Motor neuron (in vitro differentiated cells): ENCODE results near the gene MSX1. TPM values are rescaled to one million over a fixed set of nuclear protein-coding genes. Genes with fewer than 3 reads are reported as not detected.

Source experiments
- ATAC-seq, 8 experiments: fragments of 200-7000 bp; cut with Tn5 transposase; replicated peaks in 6 of 8; 2 replicates each; pipeline ENCODE4 v1.8.0; 2021; ENCODE audit warnings: mild to moderate bottlenecking in 8 of 8, moderate library complexity in 8 of 8
- H3K27ac ChIP-seq, 2 donors: fragments of 250-450 bp; sonication (Bioruptor Pico); 2 replicates each; pipeline ENCODE4 v1.9.0; 2021; ENCODE audit warnings: antibody characterized with exemption in 2 of 2, mild to moderate bottlenecking in 2 of 2, moderate library complexity in 1 of 2
- H3K4me1 ChIP-seq, 2 donors: fragments of 250-450 bp; sonication (Bioruptor Pico); replicated peaks in 1 of 2; 2 replicates each; pipeline ENCODE4 v1.6.1; 2021; ENCODE audit warnings: antibody characterized with exemption in 2 of 2, mild to moderate bottlenecking in 2 of 2, moderate library complexity in 1 of 2
- H3K4me3 ChIP-seq, 5 donors: fragments of 250-450 bp; sonication (Bioruptor Pico); 2 replicates each; pipeline ENCODE4 v1.9.0; 2021; ENCODE audit warnings: antibody characterized with exemption in 5 of 5, mild to moderate bottlenecking in 5 of 5, moderate library complexity in 4 of 5
- WGBS, 10 experiments: fragments of 450-650 bp; shearing (Covaris generic); methylation state at CpG; one replicate each; pipeline ENCODE4 v1.0.0; 2022; 5-methylcytosine and 5-hydroxymethylcytosine counted together
- in situ Hi-C, 9 experiments: fragments of 400-800 bp; cut with MboI; loops; one replicate each; pipeline ENCODE4 v1.15.0; 2021; ENCODE audit warnings: low sequenced_read_pairs in 9 of 9, low pct_unique_long_range_greater_than_20kb in 2 of 9; ENCODE audit not compliant: unreplicated experiment in 9 of 9
- total RNA-seq, 8 experiments: library from RNA; unstranded; fragments of 300-600 nt; gene quantifications; 2 replicates each; pipeline versions ENCODE4 v1.2.3 to v1.2.4, GENCODE V29; 2022

Gene MSX1
- total RNA-seq, 8 experiments from 2014 or later = 1.1 to 52.3 (median 5.0) TPM

- ATAC-seq = peak in 3 of 8 experiments; percentile 16 to 36 (median 24)
- no peak overlapping the region for H3K27ac ChIP-seq
- 0 to 25% (median 10%) methylated on average over 2 to 28 of the region's 40 CpGs; no CpG with 5 or more reads in 4 of the 10 experiments for WGBS, 10 experiments
- peaks cover 2 to 27% of the 10 kb centered on the region in 2 donors for H3K4me1 ChIP-seq
- in situ Hi-C loops = loop anchor here in 1 of 9 experiments (25.0 kb wide), 2 partner anchors 183 to 383 kb away; no protein-coding TSS in a partner anchor
- H3K4me3 ChIP-seq = no peak overlapping the region
These were observed 10.5 kb downstream of the MSX1 start for GRCh38 chr4:4869731-4870571.

- in situ Hi-C loops = loop anchor here in 1 of 9 experiments (25.0 kb wide), 2 partner anchors 183 to 383 kb away; no protein-coding TSS in a partner anchor
- no peak for ATAC-seq
- Histone ChIP-seq H3K4me3 (no peak overlapping the region), H3K4me1 (peaks cover 0 to 24% of the 10 kb centered on the region in 2 donors), H3K27ac (no peak overlapping the region)
- 0 to 64% (median 20%) methylated on average over 2 to 15 of the region's 26 CpGs; no CpG with 5 or more reads in 1 of the 10 experiments for WGBS, 10 experiments
These were observed 11.2 kb downstream of the MSX1 start for GRCh38 chr4:4870576-4871241.

DNA sequence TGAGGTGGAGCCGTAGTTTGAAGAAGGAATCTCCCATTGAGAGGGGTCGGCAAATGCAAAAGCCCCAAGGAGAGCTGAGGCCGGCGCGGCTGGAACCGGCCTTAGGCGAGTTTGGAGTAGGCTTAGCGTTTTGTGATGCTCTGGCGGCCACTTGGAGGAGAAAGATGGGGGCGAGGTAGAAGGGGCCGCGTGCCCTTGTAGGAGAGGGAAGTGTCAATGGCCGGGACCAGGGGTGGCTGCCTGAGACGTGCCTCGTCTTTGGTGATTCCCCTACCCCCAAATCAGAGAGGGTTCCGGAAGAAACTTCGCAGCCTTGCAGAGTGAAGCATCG lies 11.7 kb downstream of the MSX1 start:
- peaks cover 0 to 19% of the 10 kb centered on the region in 2 donors for H3K4me1 ChIP-seq
- no peak for ATAC-seq
- H3K4me3 ChIP-seq = no peak overlapping the region
- WGBS, 10 experiments = 0 to 20% (median 10%) methylated on average over 2 to 11 of the region's 18 CpGs; no CpG with 5 or more reads in 4 of the 10 experiments
- H3K27ac ChIP-seq = no peak overlapping the region
- in situ Hi-C loops = loop anchor here in 1 of 9 experiments (25.0 kb wide), 2 partner anchors 184 to 384 kb away; no protein-coding TSS in a partner anchor

GRCh38 chr4:4871573-4872313 lies 12.3 kb downstream of the MSX1 start:
- Histone ChIP-seq H3K4me1 (peaks cover 0 to 16% of the 10 kb centered on the region in 2 donors), H3K4me3 (no peak overlapping the region), H3K27ac (no peak overlapping the region)
- in situ Hi-C loops = loop anchor here in 1 of 9 experiments (25.0 kb wide), 2 partner anchors 184 to 384 kb away; no protein-coding TSS in a partner anchor
- WGBS, 10 experiments = 0 to 40% (median 10%) methylated on average over 3 to 16 of the region's 46 CpGs; no CpG with 5 or more reads in 3 of the 10 experiments
- ATAC-seq = peak in 3 of 8 experiments; percentile 34 to 62 (median 40)

GRCh38 chr4:4872314-4872903 lies 12.9 kb downstream of the MSX1 start:
- peaks cover 0 to 10% of the 10 kb centered on the region in 2 donors for H3K4me1 ChIP-seq
- in situ Hi-C loops = loop anchor here in 1 of 9 experiments (25.0 kb wide), 2 partner anchors 185 to 385 kb away; no protein-coding TSS in a partner anchor
- 4 to 16% (median 7%) methylated on average over 5 to 16 of the region's 28 CpGs; no CpG with 5 or more reads in 6 of the 10 experiments for whole genome bisulfite sequencing, 10 experiments
- peak in 1 of 8 experiments; percentile 60 for ATAC-seq
- no peak overlapping the region for H3K4me3 ChIP-seq
- no peak overlapping the region for H3K27ac ChIP-seq

DNA sequence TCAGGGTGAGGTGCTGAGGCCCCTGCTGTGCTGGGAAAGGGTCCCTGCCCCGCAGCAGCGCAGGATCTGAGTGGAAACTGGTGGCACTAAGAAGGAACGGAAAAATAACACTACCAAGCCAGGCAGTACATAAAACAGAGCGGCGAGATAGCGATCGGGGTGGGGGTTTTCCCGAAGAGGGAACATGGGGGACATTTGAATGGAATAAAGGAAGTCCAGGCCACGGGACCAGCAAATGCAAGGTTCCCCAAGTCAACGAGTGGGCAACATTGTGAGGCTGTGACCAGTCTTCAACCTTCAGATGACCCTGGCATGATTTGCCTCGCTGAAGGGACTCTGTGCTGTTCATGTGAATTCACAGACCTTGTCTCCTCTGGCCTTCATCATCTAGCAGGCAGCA lies 13.7 kb downstream of the MSX1 start:
- in situ Hi-C loops = loop anchor here in 1 of 9 experiments (25.0 kb wide), 2 partner anchors 186 to 386 kb away; no protein-coding TSS in a partner anchor
- H3K4me3 ChIP-seq = no peak overlapping the region
- WGBS, 10 experiments = 20 to 83% (median 60%) methylated on average over 1 to 8 of the region's 11 CpGs; no CpG with 5 or more reads in 2 of the 10 experiments

GRCh38 chr4:4874254-4874653 lies 14.8 kb downstream of the MSX1 start:
- 28% methylated on average over 2 of the region's 2 CpGs; no CpG with 5 or more reads in 9 of the 10 experiments for WGBS, 10 experiments
- in situ Hi-C loops = loop anchor here in 1 of 9 experiments (25.0 kb wide), 2 partner anchors 187 to 387 kb away; no protein-coding TSS in a partner anchor

More for the DNA sequence above, 13.7 kb downstream of the MSX1 start:
- Histone ChIP-seq H3K27ac (no peak overlapping the region), H3K4me1 (peaks cover 0 to 10% of the 10 kb centered on the region in 2 donors)
- ATAC-seq = no peak

GRCh38 chr4:4875147-4875546 lies 15.7 kb downstream of the MSX1 start:
- no peak for ATAC-seq
- 20 to 82% (median 28%) methylated on average over 1 to 3 of the region's 5 CpGs; no CpG with 5 or more reads in 5 of the 10 experiments for WGBS, 10 experiments
- in situ Hi-C loops = no loop called here

More at GRCh38 chr4:4874254-4874653, 14.8 kb downstream of the MSX1 start:
- Histone ChIP-seq H3K27ac (no peak overlapping the region), H3K4me3 (no peak overlapping the region), H3K4me1 (peaks cover 0 to 10% of the 10 kb centered on the region in 2 donors)
- ATAC-seq = no peak

DNA sequence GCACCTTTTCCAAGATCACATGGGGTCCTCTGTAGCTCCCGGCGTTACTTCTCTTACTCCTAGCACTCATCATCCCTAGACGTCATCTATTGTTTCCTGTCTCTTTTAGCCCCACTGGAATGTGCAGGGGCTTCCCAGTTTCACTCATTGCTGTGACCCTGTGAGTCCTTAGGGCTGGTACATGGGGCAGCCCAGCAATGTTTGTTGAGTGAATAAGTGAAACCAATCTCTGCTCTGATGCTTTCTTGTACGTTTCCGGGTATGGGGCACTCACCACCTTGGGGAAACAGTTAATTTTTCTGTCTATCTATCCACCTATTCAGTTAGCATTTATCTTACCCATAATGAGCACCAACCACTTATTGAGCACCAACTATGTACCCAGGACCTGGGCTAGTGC lies 16.1 kb downstream of the MSX1 start:
- no peak for ATAC-seq
- Histone ChIP-seq H3K27ac (no peak overlapping the region), H3K4me1 (peaks cover 0 to 3% of the 10 kb centered on the region in 2 donors), H3K4me3 (no peak overlapping the region)
- WGBS, 10 experiments = 17 to 96% (median 49%) methylated on average over 1 to 5 of the region's 5 CpGs; no CpG with 5 or more reads in 1 of the 10 experiments
- in situ Hi-C loops = no loop called here

More at GRCh38 chr4:4875147-4875546, 15.7 kb downstream of the MSX1 start:
- peaks cover 0 to 6% of the 10 kb centered on the region in 2 donors for H3K4me1 ChIP-seq
- no peak overlapping the region for H3K27ac ChIP-seq
- no peak overlapping the region for H3K4me3 ChIP-seq

DNA sequence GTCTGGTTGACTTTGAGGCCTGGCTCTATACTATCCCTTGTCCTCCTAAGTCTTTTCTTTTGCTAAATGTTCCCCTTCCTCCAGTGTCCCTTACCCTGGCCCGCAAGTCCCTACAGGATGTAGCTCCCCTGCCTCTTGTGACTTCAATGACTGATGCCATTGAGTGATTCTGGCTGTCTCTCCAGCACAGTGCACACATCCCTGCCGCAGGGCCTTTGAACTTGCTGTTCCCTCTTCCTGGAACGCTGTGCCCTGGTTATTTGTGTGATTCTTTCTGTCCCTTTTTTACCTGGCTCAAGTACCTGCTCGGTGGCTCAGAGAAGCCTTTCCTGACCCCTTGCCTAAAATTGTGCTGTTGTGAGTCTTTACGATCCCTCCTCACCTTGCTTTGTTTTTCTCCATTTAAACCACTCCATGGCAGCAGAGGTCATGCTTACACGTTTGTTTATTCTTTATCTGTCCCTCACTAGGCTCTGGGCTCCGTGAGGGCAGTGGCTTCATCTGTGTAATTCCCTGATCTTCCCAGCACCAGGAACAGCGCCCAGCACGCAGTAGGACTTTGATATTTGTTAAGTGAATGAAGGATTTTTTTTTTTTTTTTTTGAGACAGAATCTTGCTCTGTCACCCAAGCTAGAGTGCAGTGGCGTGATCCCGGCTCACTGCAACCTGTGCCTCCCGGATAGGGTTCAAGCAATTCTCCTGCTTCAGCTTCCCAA lies 17.6 kb downstream of the MSX1 start:
- WGBS, 10 experiments = 68 to 94% (median 82%) methylated on average over 2 to 8 of the region's 12 CpGs
- ATAC-seq = no peak

GRCh38 chr4:4880492-4880891 lies 21.0 kb downstream of the MSX1 start:
- H3K27ac ChIP-seq = no peak overlapping the region
- WGBS, 10 experiments = 40 to 96% (median 72%) methylated on average over 1 to 2 of the region's 2 CpGs
- H3K4me1 ChIP-seq = peaks cover 4 to 5% of the 10 kb centered on the region in 2 donors
- ATAC-seq = no peak
- in situ Hi-C loops = no loop called here
- no peak overlapping the region for H3K4me3 ChIP-seq

More for the DNA sequence above, 17.6 kb downstream of the MSX1 start:
- H3K4me3 ChIP-seq = no peak overlapping the region
- H3K4me1 ChIP-seq = peaks cover 4 to 8% of the 10 kb centered on the region in 2 donors
- in situ Hi-C loops = no loop called here
- no peak overlapping the region for H3K27ac ChIP-seq
